ENCODE data around the gene DBNDD1.

Gene DBNDD1

DNA sequence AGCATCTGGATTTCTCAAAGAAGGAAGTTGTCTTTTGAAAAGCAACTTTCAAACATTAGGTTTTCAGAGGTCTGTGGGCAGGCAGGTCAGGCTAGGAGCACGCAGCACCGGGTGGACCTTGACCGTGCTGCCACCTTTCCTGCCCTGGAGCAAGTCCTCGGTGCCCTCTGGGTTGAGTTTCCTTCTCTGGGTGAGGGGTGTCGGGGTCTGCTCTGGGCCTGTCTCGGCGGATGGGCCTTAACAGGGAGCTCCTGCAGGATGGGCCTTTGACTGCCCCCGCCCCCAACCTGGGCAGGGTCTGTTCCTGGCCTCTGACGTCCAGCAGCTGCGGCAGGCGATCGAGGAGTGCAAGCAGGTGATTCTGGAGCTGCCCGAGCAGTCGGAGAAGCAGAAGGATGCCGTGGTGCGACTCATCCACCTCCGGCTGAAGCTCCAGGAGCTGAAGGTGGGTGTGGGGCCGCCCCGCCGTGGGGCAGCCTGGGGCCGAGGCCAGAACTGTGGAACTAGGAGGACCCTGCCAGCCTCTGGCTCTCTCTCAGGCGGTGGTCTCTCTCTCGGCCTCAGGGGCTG is 62.0 kb downstream of the DBNDD1 start:
- no peak for TF ChIP-seq ZNF274 (IDR thresholded peaks at IDR 0.05; ENCODE audit: low read depth, low read length)
- H3K4me3 ChIP-seq (ENCODE audit: low read length), result no peak overlapping the region

DNA sequence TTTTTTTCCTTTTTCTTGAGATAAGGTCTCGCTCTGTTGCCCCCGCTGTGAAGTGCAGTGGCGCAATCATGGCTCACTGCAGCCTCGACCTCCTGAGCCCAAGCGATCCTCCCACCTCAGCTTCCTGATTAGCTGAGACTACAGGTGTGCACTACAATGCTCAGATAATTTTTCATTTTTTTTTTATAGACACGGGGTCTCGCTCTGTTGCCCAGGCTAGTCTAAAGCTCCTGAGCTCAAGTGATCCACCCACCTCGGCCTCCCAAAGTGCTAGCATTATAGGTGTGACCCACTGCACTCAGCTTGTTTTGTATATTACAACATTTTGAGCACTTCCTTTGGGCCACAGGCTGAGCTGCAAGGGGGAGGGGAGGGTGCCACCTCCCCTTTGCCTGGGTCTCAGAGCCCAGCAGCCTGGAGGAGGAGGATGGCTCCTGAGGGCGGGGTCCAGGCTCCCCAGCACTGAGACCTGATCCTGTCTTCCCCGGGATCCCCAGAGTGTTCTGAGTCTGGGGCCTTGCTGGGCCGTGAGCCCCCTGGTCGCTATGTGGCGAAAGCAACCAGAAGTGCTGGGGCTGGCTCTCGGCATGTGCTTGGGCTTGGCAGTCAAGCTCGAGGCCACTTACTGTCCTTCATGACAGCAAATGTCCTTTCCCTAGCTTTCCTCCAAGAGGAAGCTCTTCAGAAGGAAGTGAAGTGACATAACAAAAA is 62.6 kb downstream of the DBNDD1 start:
- no peak for TF ChIP-seq ZNF274 (IDR thresholded peaks at IDR 0.05; ENCODE audit: low read depth, low read length)
- no peak overlapping the region for H3K4me3 ChIP-seq (ENCODE audit: low read length)

DNA sequence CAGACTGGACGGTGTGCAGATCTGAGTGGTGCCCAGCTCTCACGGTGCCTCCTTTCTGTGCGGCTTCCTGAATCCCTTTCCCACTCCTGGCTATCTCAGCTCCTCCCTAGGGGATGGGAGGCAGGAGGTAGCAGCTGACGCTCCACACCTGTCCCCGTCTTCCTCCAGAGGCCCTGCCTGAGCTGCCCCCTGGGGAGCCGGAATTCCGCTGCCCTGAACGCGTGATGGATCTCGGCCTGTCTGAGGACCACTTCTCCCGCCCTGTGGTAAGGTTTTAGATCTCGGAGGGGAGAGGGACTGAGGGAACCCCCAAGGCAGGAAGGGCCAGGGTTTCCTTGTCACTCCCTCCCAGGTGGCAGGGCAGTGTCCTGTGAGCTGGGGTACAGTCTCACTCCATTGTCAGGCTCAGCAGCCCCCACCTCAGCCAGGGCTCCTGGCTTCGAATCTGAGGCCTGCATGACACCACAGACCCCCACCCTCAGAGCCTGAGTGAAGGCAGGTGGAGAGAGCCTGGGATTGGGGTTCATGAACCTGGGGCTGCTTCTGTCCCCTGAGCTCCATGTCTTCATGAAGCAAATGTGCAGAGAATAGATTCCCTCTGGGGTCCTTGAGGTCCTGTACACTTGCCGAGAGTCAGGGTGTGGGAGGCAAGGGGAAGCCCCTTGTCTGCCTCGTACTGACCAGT is 64.1 kb downstream of the DBNDD1 start:
- H3K4me3 ChIP-seq (ENCODE audit: low read length), result no peak overlapping the region

More for the DNA sequence above, 64.1 kb downstream of the DBNDD1 start:
- TF ChIP-seq ZNF274 (IDR thresholded peaks at IDR 0.05; ENCODE audit: low read depth, low read length), result no peak

All from GM08714 (cell line).